ENCODE measurements around the gene MTMR4.

DNA sequence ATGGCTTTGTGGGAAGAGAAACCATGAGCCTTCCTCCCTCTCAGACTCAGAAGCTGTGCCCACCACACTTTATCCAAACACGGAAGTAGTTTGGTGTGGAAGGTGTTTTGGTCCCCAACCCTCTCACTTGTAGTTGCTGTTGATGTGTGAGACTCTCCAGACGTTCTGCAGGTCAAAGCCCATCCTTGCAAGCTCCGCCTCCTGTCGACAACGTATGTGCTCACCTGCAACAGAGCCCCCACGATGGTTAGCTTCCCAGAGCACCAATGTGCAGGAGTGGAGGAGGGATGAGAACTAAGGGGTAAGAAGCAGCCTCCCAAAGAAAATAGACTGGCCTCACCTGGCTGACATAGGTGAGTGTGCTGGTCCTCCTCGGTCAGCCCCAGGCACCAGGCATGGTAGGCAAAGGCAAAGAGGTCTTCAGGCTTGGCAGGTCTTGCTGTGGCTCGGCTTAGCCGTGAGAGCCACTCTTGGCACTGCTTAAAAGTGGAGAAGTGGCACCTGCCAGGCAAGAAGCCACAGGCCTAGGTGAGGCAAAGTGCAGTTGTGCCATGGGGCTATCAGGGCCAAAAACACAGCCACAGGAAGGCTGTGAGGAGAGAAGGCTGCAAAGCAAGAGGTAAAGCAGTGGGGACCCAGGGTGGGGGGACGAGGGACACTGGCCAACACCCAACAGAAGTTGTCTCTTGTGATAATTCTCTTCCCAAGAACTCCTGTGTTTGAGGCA lies 5.9 kb downstream of the MTMR4 start:
- no peak for TF ChIP-seq SUZ12 (IDR thresholded peaks at IDR 0.05; ENCODE audit: extremely low read depth, insufficient read depth, insufficient read length)
- TF ChIP-seq ZNF274 (IDR thresholded peaks at IDR 0.05; ENCODE audit: low read depth, low read length): no peak

All from NT2/D1 (cell line).